Uterus (tissue), 2 donors: ENCODE results near the gene FSHR.

Experiments used
- CTCF ChIP-seq, 4 experiments: fragments of 200-600 bp in 2 of 4; fragments of 450-650 bp in 2 of 4; sonication (generic) in 2 of 4; IDR thresholded peaks; one replicate each; pipeline ENCODE4 v1.5.1; 2016 to 2019; ENCODE audit warnings: antibody characterized with exemption in 4 of 4, mild to moderate bottlenecking in 2 of 4, moderate library complexity in 1 of 4
- POLR2A ChIP-seq, 2 donors: fragments of 450-650 bp; IDR thresholded peaks; one replicate each; pipeline ENCODE4 v1.6.1; 2016; ENCODE audit warnings: antibody characterized with exemption in 2 of 2, mild to moderate bottlenecking in 1 of 2, moderate library complexity in 1 of 2

GRCh38 chr2:49029406-49029805 is 124.9 kb downstream of the FSHR start:
- TF ChIP-seq CTCF (IDR thresholded peaks at IDR 0.05) (no peak), POLR2A (IDR thresholded peaks at IDR 0.05) (no peak)
